Ureter (tissue), 1 donor: ENCODE measurements around the gene SERHL2. TPM values are rescaled to one million over a fixed set of nuclear protein-coding genes. Genes with fewer than 3 reads are reported as not detected.
"Not testable (repeated sequence)": the region's sequence is repeated elsewhere in the genome, so short reads cannot be mapped to it uniquely, and the experiment has no call there.

Experiments
- DNase-seq: peaks from one replicate; pipeline ENCODE4 v3.0.0-alpha.2; 2020; ENCODE audit warnings: low spot score
- total RNA-seq: library from RNA; stranded (reverse); gene quantifications from one replicate; pipeline ENCODE4 v1.2.4, GENCODE V29; 2023
- donor health status: DM: yes; HTN: yes; CAD: no.

Gene SERHL2
- total RNA-seq, 1 donor from 2014 or later, result 10.8 TPM

- not testable (repeated sequence) for DNase-seq
These were observed 53.9 kb downstream of the SERHL2 start for GRCh38 chr22:42607641-42608040.

GRCh38 chr22:42608136-42608822 lies 54.5 kb downstream of the SERHL2 start:
- DNase-seq, result no peak

GRCh38 chr22:42608823-42609361 lies 55.1 kb downstream of the SERHL2 start:
- DNase-seq, result no peak

DNA sequence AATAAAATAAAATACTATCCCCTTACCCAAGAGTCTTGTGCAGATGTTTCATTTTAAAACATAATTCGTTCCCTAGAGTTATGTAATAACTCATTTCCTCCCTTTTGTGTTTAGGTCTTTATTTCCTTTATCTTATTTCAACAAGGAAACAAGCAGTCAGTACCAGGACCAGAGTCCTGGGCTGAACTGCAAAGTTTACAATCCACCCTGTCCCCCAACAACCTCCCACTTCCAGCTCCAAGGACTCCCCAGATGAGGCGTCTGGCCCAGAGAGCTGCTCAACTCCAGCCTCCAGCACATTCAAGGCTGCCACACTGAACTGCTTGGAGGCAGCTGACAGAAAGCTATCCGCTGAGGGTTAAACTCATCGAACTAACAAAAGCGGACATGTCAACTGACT lies 56.4 kb downstream of the SERHL2 start:
- no peak for DNase-seq

DNA sequence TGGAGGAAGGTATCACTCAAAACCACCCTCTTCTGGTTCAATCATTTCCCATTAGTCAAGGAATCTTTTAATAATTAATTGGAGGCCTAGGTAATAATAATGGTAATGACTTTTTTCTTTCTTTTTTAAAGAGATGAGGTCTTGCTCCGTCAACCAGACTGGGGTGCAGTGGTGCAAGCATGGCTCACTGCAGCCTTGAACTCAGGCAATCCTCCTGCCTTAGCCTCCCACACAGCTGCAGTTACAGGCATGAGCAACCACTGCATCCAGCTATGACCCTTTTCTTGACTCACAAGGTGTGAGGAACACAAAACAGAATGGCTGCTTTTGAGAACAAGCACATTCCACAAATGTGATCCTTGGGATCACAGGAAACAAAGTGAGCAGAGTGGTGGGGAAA lies 57.3 kb downstream of the SERHL2 start:
- DNase-seq, result no peak

GRCh38 chr22:42612336-42612735 lies 58.6 kb downstream of the SERHL2 start:
- DNase-seq, result no peak

GRCh38 chr22:42613872-42614301 lies 60.1 kb downstream of the SERHL2 start:
- DNase-seq, result no peak

- peak; percentile 99 for DNase-seq
These were observed 60.7 kb downstream of the SERHL2 start, which contains the start of gene POLDIP3 for GRCh38 chr22:42614312-42615091. TSS of gene POLDIP3 (minus strand) at chr22:42614883. CDS start at chr22:42614857, 26 bp downstream.

DNA sequence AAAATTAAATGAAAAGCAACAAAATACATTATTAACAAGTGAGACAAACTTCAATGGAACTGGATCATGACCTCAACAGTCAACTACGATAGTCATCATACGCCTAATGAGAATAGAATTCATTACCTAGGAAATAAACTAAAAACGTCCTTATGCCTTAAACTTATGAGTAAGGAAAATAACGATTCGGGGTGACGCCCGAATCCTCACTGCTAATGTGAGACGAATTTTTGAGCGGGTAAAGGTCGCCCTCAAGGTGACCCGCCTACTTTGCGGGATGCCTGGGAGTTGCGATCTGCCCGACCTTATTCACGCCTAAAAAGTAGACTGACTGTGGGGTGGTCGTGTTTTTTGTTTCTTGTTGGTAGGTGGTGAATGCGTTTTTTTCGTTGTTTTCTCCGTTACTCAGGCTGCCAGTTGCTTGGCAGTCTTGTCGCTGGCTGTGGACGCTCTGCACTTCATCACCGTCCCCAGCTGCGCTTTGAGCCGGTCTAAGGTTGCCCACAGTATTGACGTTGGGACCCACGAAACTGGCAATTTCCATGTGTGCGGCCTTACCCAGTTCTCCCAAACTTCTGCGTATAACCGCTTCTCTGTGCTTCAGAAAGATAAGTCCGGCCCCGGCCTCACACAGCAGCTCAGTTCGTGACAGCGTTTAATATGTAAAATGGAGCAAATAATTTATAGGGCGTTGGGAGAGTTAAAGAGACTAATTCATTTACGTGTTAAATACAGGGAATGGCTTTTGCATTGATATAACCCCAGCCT lies 61.5 kb downstream of the SERHL2 start:
- DNase-seq, result peak; percentile 94

- DNase-seq, result not testable (repeated sequence)
These were observed 62.1 kb downstream of the SERHL2 start for GRCh38 chr22:42615860-42616175.

- DNase-seq, result no peak
These were observed 63.6 kb downstream of the SERHL2 start for GRCh38 chr22:42617155-42617983.

GRCh38 chr22:42619261-42620063 lies 65.7 kb downstream of the SERHL2 start:
- no peak for DNase-seq

DNA sequence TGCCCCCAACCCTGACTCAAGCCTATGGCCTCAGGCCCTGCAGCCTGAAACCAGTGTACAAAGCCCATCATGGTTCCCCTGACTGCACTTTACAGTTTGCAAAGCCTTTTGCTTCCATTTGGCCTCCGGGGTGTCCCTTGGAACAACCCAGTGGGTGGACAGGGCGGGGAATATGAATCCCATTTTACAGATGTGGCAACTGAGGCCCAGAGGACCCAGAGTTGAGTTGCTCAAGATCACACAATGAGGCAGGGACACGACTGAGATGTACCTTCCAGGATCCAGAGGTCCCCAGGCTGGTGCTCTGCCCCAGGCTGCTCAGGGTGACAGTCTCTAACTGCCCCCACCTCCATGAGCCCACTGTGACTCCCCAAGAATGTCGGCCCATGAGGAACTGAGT lies 66.3 kb downstream of the SERHL2 start:
- no peak for DNase-seq

- DNase-seq, result no peak
These were observed 67.8 kb downstream of the SERHL2 start for GRCh38 chr22:42621505-42622002.

GRCh38 chr22:42622061-42622710 lies 68.4 kb downstream of the SERHL2 start:
- DNase-seq, result no peak

- DNase-seq, result no peak
These were observed 69.6 kb downstream of the SERHL2 start for GRCh38 chr22:42623301-42623751.
